Mesenchymal stem cell (in vitro differentiated cells and primary cell): ENCODE results near the gene PIGBOS1.

Experiments
- DNase-seq: peaks from one replicate; pipeline ENCODE4 v3.0.0-alpha.2; 2013
- H2AFZ ChIP-seq: one replicate; pipeline ENCODE4 v1.6.1; 2013; ENCODE audit warnings: low read depth, mild to moderate bottlenecking, control low read depth, inconsistent platforms, low read length, moderate library complexity
- H2AK5ac ChIP-seq: 2 replicates; pipeline ENCODE4 v1.6.1; 2013; ENCODE audit warnings: low read length, moderate library complexity, mild to moderate bottlenecking, inconsistent platforms; ENCODE audit not compliant: severe bottlenecking
- H2BK120ac ChIP-seq: one replicate; pipeline ENCODE4 v1.6.1; 2013; ENCODE audit warnings: low read depth, mild to moderate bottlenecking, inconsistent platforms, low read length, moderate library complexity
- H2BK12ac ChIP-seq, 2 experiments: one replicate each; pipeline ENCODE4 v1.6.1; 2013; ENCODE audit warnings: inconsistent platforms in 2 of 2, low read length in 2 of 2, mild to moderate bottlenecking in 2 of 2, moderate library complexity in 2 of 2, control low read depth in 1 of 2
- H2BK15ac ChIP-seq: one replicate; pipeline ENCODE4 v1.6.1; 2013; ENCODE audit warnings: mild to moderate bottlenecking, low read depth, inconsistent platforms; ENCODE audit not compliant: poor library complexity, severe bottlenecking
- H2BK5ac ChIP-seq: 2 replicates; pipeline ENCODE4 v1.6.1; 2013; ENCODE audit warnings: low read depth, mild to moderate bottlenecking, low read length, control low read depth, inconsistent platforms; ENCODE audit not compliant: poor library complexity, severe bottlenecking
- H3K14ac ChIP-seq, 2 experiments: one replicate each; pipeline ENCODE4 v1.6.1; 2013; ENCODE audit warnings: inconsistent platforms in 2 of 2, low read length in 2 of 2, control low read depth in 1 of 2, mild to moderate bottlenecking in 1 of 2, moderate library complexity in 1 of 2
- H3K18ac ChIP-seq, 2 experiments: one replicate each; pipeline ENCODE4 v1.6.1; 2013; ENCODE audit warnings: inconsistent platforms in 2 of 2, low read length in 2 of 2, control low read depth in 1 of 2, low read depth in 1 of 2, mild to moderate bottlenecking in 1 of 2
- H3K23ac ChIP-seq, 2 experiments: one replicate each; pipeline ENCODE4 v1.6.1; 2013; ENCODE audit warnings: inconsistent platforms in 2 of 2, low read length in 2 of 2, mild to moderate bottlenecking in 2 of 2, moderate library complexity in 2 of 2, control low read depth in 1 of 2
- H3K27ac ChIP-seq: 2 replicates; pipeline ENCODE4 v1.5.1; 2013; ENCODE audit warnings: mild to moderate bottlenecking, moderate library complexity, low read length, control low read depth, inconsistent platforms; ENCODE audit not compliant: poor library complexity, severe bottlenecking
- H3K27me3 ChIP-seq, 2 experiments: 2 replicates each; pipeline versions ENCODE4 v1.6.1 to v1.7.0; 2013; ENCODE audit warnings: low read length in 2 of 2, mild to moderate bottlenecking in 2 of 2, moderate library complexity in 2 of 2, control low read depth in 1 of 2, inconsistent platforms in 1 of 2; ENCODE audit not compliant: control insufficient read depth in 1 of 2, insufficient read depth in 1 of 2
- H3K36me3 ChIP-seq, 2 experiments: 2 replicates each; pipeline versions ENCODE4 v1.6.1 to v1.7.0; 2013; ENCODE audit warnings: low read length in 2 of 2, control low read depth in 1 of 2, inconsistent platforms in 1 of 2, low read depth in 1 of 2, mild to moderate bottlenecking in 1 of 2; ENCODE audit not compliant: insufficient read depth in 2 of 2, control insufficient read depth in 1 of 2
- H3K4ac ChIP-seq, 2 experiments: one replicate each; pipeline ENCODE4 v1.6.1; 2013; ENCODE audit warnings: inconsistent platforms in 2 of 2, low read length in 2 of 2, mild to moderate bottlenecking in 2 of 2, moderate library complexity in 2 of 2, control low read depth in 1 of 2, low read depth in 1 of 2
- H3K4me1 ChIP-seq: 2 replicates; pipeline ENCODE4 v1.6.1; 2013; ENCODE audit warnings: low read depth, low read length, control low read depth; ENCODE audit not compliant: control insufficient read depth, insufficient read depth
- H3K4me2 ChIP-seq: 2 replicates; pipeline ENCODE4 v1.6.1; 2013; ENCODE audit warnings: low read length, mild to moderate bottlenecking, inconsistent platforms; ENCODE audit not compliant: poor library complexity, severe bottlenecking
- H3K4me3 ChIP-seq, 2 experiments: 2 replicates each; pipeline versions ENCODE4 v1.5.1 to v1.7.0; 2013; ENCODE audit warnings: low read length in 2 of 2, mild to moderate bottlenecking in 2 of 2, control low read depth in 1 of 2, low read depth in 1 of 2; ENCODE audit not compliant: insufficient read depth in 1 of 2
- H3K79me1 ChIP-seq: replicated peaks from 2 replicates; pipeline ENCODE4 v1.6.1; 2013; ENCODE audit warnings: mild to moderate bottlenecking, control low read depth, low read length, inconsistent platforms; ENCODE audit not compliant: poor library complexity, severe bottlenecking
- H3K9ac ChIP-seq: 2 replicates; pipeline ENCODE4 v1.7.0; 2013; ENCODE audit warnings: mild to moderate bottlenecking, low read length, moderate library complexity
- H3K9me3 ChIP-seq: 2 replicates; pipeline ENCODE4 v1.7.0; 2013; ENCODE audit warnings: mild to moderate bottlenecking, low read length; ENCODE audit not compliant: control insufficient read depth
- H4K8ac ChIP-seq: one replicate; pipeline ENCODE4 v1.6.1; 2013; ENCODE audit warnings: inconsistent platforms, mild to moderate bottlenecking, low read length, moderate library complexity
- H4K91ac ChIP-seq: one replicate; pipeline ENCODE4 v1.6.1; 2013; ENCODE audit warnings: mild to moderate bottlenecking, low read length, inconsistent platforms
- WGBS: methylation state at CpG from one replicate; pipeline ENCODE4 v1.1.7; 2013; ENCODE audit warnings: mixed read lengths; 5-methylcytosine and 5-hydroxymethylcytosine counted together

The PIGBOS1 gene

DNA sequence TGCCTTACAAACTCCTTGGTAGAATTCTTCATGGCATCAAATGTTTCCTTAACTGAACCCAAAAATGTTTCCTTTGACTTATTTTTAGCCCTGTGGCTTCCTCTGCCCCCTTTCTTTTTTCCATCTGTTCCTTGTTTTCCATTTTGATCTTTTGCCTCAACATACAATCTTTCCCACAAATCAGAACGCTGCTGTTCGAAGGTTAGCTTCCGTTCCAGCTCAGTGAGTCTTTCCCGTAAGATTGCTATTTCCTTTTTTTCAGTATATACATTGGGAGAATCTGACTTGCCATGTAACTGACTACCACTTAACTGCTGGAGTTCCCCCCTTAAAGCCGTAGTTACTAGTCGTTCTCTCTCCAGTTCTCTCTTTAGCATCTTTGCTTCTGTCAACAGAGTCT lies 41.3 kb upstream of the PIGBOS1 start:
- no peak overlapping the region for H2BK120ac ChIP-seq
- peaks cover 2% of the 10 kb centered on the region for H3K79me1 ChIP-seq
- no peak overlapping the region for H3K27ac ChIP-seq
- no peaks in the 10 kb centered on the region for H3K9me3 ChIP-seq
- H2BK5ac ChIP-seq = no peak overlapping the region
- H3K4me2 ChIP-seq = no peak overlapping the region
- no peak overlapping the region for H3K9ac ChIP-seq
- WGBS = 93% methylated on average over 6 of the region's 6 CpGs
- no peak overlapping the region for H3K14ac ChIP-seq
- no peaks in the 10 kb centered on the region for H3K4me1 ChIP-seq
- no peak overlapping the region for H2BK12ac ChIP-seq
- H3K36me3 ChIP-seq = peaks cover 0 to 44% of the 10 kb centered on the region in 2 experiments
- no peak overlapping the region for H2AFZ ChIP-seq
- H3K4me3 ChIP-seq = no peak overlapping the region
- H4K8ac ChIP-seq = no peak overlapping the region
- H3K23ac ChIP-seq = no peak overlapping the region
- no peak overlapping the region for H2AK5ac ChIP-seq
- no peak overlapping the region for H3K4ac ChIP-seq
- no peak overlapping the region for H4K91ac ChIP-seq
- DNase-seq = no peak
- no peak overlapping the region for H3K18ac ChIP-seq
- no peak overlapping the region for H2BK15ac ChIP-seq
- H3K27me3 ChIP-seq = no peaks in the 10 kb centered on the region

DNA sequence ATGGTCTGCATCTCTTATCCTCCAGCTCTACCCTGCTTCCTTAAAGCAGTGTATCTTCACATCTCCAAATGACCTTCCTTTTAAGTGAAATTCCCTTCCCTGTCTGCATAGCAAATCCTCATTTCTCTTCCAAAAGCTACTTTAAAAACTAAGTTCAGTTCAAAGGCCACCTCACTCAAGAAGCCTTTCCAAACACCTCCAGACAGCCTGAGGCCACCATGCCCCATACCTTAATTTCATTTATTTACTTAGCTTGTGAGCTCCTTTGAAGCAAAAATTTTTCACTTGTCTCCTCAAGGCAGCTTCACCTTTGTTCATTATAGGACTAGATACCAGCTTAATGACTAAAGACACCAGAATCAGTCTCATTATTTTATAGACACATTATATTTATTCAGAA lies 39.5 kb upstream of the PIGBOS1 start:
- H2BK5ac ChIP-seq = no peak overlapping the region
- H3K4me3 ChIP-seq = no peak overlapping the region
- no peaks in the 10 kb centered on the region for H3K4me1 ChIP-seq
- no peak overlapping the region for H3K23ac ChIP-seq
- no peak overlapping the region for H3K27ac ChIP-seq
- peaks cover 2 to 47% of the 10 kb centered on the region in 2 experiments for H3K36me3 ChIP-seq
- H3K4ac ChIP-seq = no peak overlapping the region
- no peak overlapping the region for H2BK15ac ChIP-seq
- DNase-seq = no peak
- no peak overlapping the region for H4K8ac ChIP-seq
- H2BK12ac ChIP-seq = no peak overlapping the region
- no peak overlapping the region for H2AK5ac ChIP-seq
- H3K4me2 ChIP-seq = no peak overlapping the region
- no peak overlapping the region for H3K18ac ChIP-seq
- H3K79me1 ChIP-seq = peaks cover 2% of the 10 kb centered on the region
- H3K27me3 ChIP-seq = no peaks in the 10 kb centered on the region
- H2AFZ ChIP-seq = no peak overlapping the region
- H3K14ac ChIP-seq = no peak overlapping the region
- no peaks in the 10 kb centered on the region for H3K9me3 ChIP-seq
- H4K91ac ChIP-seq = no peak overlapping the region
- H2BK120ac ChIP-seq = no peak overlapping the region
- H3K9ac ChIP-seq = no peak overlapping the region

GRCh38 chr15:55357774-55358173 lies 38.9 kb upstream of the PIGBOS1 start:
- Histone ChIP-seq H3K23ac (no peak overlapping the region), H2BK120ac (no peak overlapping the region), H3K9me3 (no peaks in the 10 kb centered on the region), H3K9ac (no peak overlapping the region), H4K8ac (no peak overlapping the region), H3K4ac (no peak overlapping the region), H4K91ac (no peak overlapping the region), H3K18ac (no peak overlapping the region), H2BK15ac (no peak overlapping the region), H2AK5ac (no peak overlapping the region), H3K4me3 (no peak overlapping the region), H2AFZ (no peak overlapping the region), H3K79me1 (peaks cover 2% of the 10 kb centered on the region), H3K4me1 (no peaks in the 10 kb centered on the region), H3K36me3 (peaks cover 2 to 47% of the 10 kb centered on the region in 2 experiments), H2BK5ac (no peak overlapping the region), H3K27me3 (no peaks in the 10 kb centered on the region), H3K14ac (no peak overlapping the region), H3K4me2 (no peak overlapping the region), H3K27ac (no peak overlapping the region), H2BK12ac (no peak overlapping the region)
- peak; percentile 54 for DNase-seq
- WGBS = 82% methylated on average over 1 of the region's 2 CpGs

- Histone ChIP-seq H3K9ac (no peak overlapping the region), H3K4me3 (no peak overlapping the region)
Observed at GRCh38 chr15:55356985-55357585, 38.2 kb upstream of the PIGBOS1 start.

More at GRCh38 chr15:55356985-55357585, 38.2 kb upstream of the PIGBOS1 start:
- H3K4me1 ChIP-seq = no peaks in the 10 kb centered on the region
- H3K4me2 ChIP-seq = no peak overlapping the region
- H3K14ac ChIP-seq = no peak overlapping the region
- H2BK15ac ChIP-seq = no peak overlapping the region
- no peaks in the 10 kb centered on the region for H3K9me3 ChIP-seq
- H3K79me1 ChIP-seq = peaks cover 2% of the 10 kb centered on the region
- no peak overlapping the region for H2BK12ac ChIP-seq
- H4K91ac ChIP-seq = no peak overlapping the region
- no peak overlapping the region for H2AK5ac ChIP-seq
- H2BK120ac ChIP-seq = no peak overlapping the region
- H2AFZ ChIP-seq = no peak overlapping the region
- H3K27ac ChIP-seq = no peak overlapping the region
- no peak overlapping the region for H3K23ac ChIP-seq
- no peak overlapping the region for H2BK5ac ChIP-seq
- no peak overlapping the region for H4K8ac ChIP-seq
- H3K18ac ChIP-seq = no peak overlapping the region
- H3K36me3 ChIP-seq = peaks cover 2 to 47% of the 10 kb centered on the region in 2 experiments
- 96% methylated on average over 5 of the region's 5 CpGs for WGBS
- no peaks in the 10 kb centered on the region for H3K27me3 ChIP-seq
- DNase-seq = no peak
- no peak overlapping the region for H3K4ac ChIP-seq
